HepG2 (cell line): ENCODE measurements around the gene SHOX. TPM values are rescaled to one million over a fixed set of nuclear protein-coding genes. Genes with fewer than 3 reads are reported as not detected.

ENCODE experiments used
- ATAC-seq: fragments of 200-7000 bp; cut with Tn5 transposase; 3 replicates; pipeline ENCODE4 v1.9.1; 2020; ENCODE audit warnings: mild to moderate bottlenecking, moderate library complexity
- BruUV-seq: library from RNA; stranded (reverse); fragments of 400-500 nt; replicated peaks from 2 replicates; lab custom pipeline; 2021; lab: Mats Ljungman, UMichigan
- CTCF ChIA-PET: fragments of 300-600 bp; formaldehyde crosslinking; extraction: SDS; loops from one replicate; lab custom pipeline; 2021; ENCODE audit warnings: low total read pairs, inconsistent platforms, low intra/inter-chr PET ratio; lab: Yijun Ruan, JAX
- POLR2A ChIA-PET: fragments of 350-600 bp; sonication (Branson Sonifier 250); formaldehyde crosslinking; loops from one replicate; lab custom pipeline; 2020; ENCODE audit warnings: antibody characterized with exemption, inconsistent platforms; lab: Yijun Ruan, JAX
- DNase-seq: peaks from one replicate; pipeline ENCODE4 v3.0.0-alpha.2; 2015; ENCODE audit warnings: low spot score
- FAIRE-seq: peaks from 3 replicates; lab custom pipeline; 2011; peaks lifted over from hg19 to GRCh38; lab: Jason Lieb, UNC
- H2AFZ ChIP-seq: one replicate; pipeline ENCODE4 v1.6.1; 2011; ENCODE audit warnings: low read length, inconsistent platforms
- H3K27ac ChIP-seq: fragments of 300-600 bp; 3 replicates; pipeline ENCODE4 v1.8.0; 2011; ENCODE audit warnings: mixed run types, mild to moderate bottlenecking, mixed read lengths, low read length, inconsistent platforms; ENCODE audit not compliant: insufficient read depth; ENCODE audit errors: extremely low read length
- H3K27me3 ChIP-seq, 2 experiments: fragments of 200-600 bp in 1 of 2; 2 replicates in 1 of 2; 3 replicates in 1 of 2; pipeline versions ENCODE4 v1.6.0 to v1.8.0; 2011; ENCODE audit warnings: low read length in 2 of 2, mild to moderate bottlenecking in 2 of 2, moderate library complexity in 2 of 2, inconsistent platforms in 1 of 2; ENCODE audit not compliant: insufficient read depth in 2 of 2, control insufficient read depth in 1 of 2
- H3K36me3 ChIP-seq, 2 experiments: fragments of 200-600 bp in 1 of 2; replicated peaks in 1 of 2; 2 replicates in 1 of 2; 3 replicates in 1 of 2; pipeline versions ENCODE4 v1.5.1 to v1.8.0; 2011; ENCODE audit warnings: low read length in 2 of 2, inconsistent platforms in 1 of 2; ENCODE audit not compliant: insufficient read depth in 2 of 2, control insufficient read depth in 1 of 2
- H3K4me1 ChIP-seq: 2 replicates; pipeline ENCODE4 v1.5.1; 2012; ENCODE audit warnings: low read length, inconsistent platforms; ENCODE audit not compliant: insufficient read depth
- H3K4me2 ChIP-seq: 2 replicates; pipeline ENCODE4 v1.6.0; 2011; ENCODE audit warnings: low read depth, low read length, inconsistent platforms
- H3K4me3 ChIP-seq, 3 experiments: fragments of 200-600 bp in 1 of 3; sonication (generic), shearing (Covaris generic) in 1 of 3; replicated peaks in 1 of 3; 2 replicates each; pipeline ENCODE4 v1.5.1; 2011 to 2016; ENCODE audit warnings: low read length in 3 of 3, inconsistent platforms in 2 of 3, low read depth in 2 of 3, mild to moderate bottlenecking in 2 of 3, control low read depth in 1 of 3, mixed read lengths in 1 of 3; ENCODE audit not compliant: insufficient read depth in 1 of 3
- H3K79me2 ChIP-seq: one replicate; pipeline ENCODE4 v1.6.1; 2011; ENCODE audit warnings: low read length, inconsistent platforms; ENCODE audit not compliant: insufficient read depth
- H3K9ac ChIP-seq: 2 replicates; pipeline ENCODE4 v1.6.0; 2011; ENCODE audit warnings: mild to moderate bottlenecking, low read depth, low read length, inconsistent platforms; ENCODE audit not compliant: insufficient read depth
- H3K9me3 ChIP-seq: 2 replicates; pipeline ENCODE4 v1.5.1; 2012; ENCODE audit warnings: mild to moderate bottlenecking, low read length
- H4K20me1 ChIP-seq: 2 replicates; pipeline ENCODE4 v1.6.0; 2011; ENCODE audit warnings: inconsistent platforms, mild to moderate bottlenecking, low read length, moderate library complexity; ENCODE audit not compliant: insufficient read depth
- ATAD3A ChIP-seq: sonication (generic); formaldehyde crosslinking; IDR thresholded peaks from 2 replicates; pipeline ENCODE4 v1.4.0; 2020; ENCODE audit warnings: missing genetic modification reagents
- ATF7 ChIP-seq, 2 experiments: fragments of 450-650 bp in 1 of 2; sonication (generic) in 1 of 2; formaldehyde crosslinking in 1 of 2; IDR thresholded peaks; 2 replicates each; pipeline versions ENCODE4 v1.4.0 to v1.6.1; 2016 to 2020; ENCODE audit warnings: antibody characterized with exemption in 1 of 2, mild to moderate bottlenecking in 1 of 2, missing genetic modification reagents in 1 of 2
- CEBPB ChIP-seq: IDR thresholded peaks from 2 replicates; pipeline ENCODE4 v1.6.1; 2011; ENCODE audit warnings: low read depth, low read length, improper control_type of control experiment, borderline replicate concordance
- CREB1 ChIP-seq, 2 experiments: fragments of 450-650 bp in 1 of 2; IDR thresholded peaks; 2 replicates each; pipeline ENCODE4 v1.6.1; 2016 to 2017; ENCODE audit warnings: control low read depth in 1 of 2, mild to moderate bottlenecking in 1 of 2, missing compliant biosample characterization in 1 of 2, missing genetic modification characterization in 1 of 2
- REXO4 ChIP-seq: sonication (generic); formaldehyde crosslinking; IDR thresholded peaks from 2 replicates; pipeline ENCODE4 v1.8.0; 2022; ENCODE audit warnings: missing genetic modification reagents, mild to moderate bottlenecking, borderline replicate concordance
- ZNF382 ChIP-seq: sonication (generic); formaldehyde crosslinking; IDR thresholded peaks from 2 replicates; pipeline ENCODE4 v1.5.0; 2020; ENCODE audit warnings: missing genetic modification reagents, mild to moderate bottlenecking, borderline replicate concordance
- ZNF839 ChIP-seq: sonication (generic); formaldehyde crosslinking; IDR thresholded peaks from 2 replicates; pipeline ENCODE4 v1.4.0; 2020; ENCODE audit warnings: missing genetic modification reagents, mild to moderate bottlenecking, borderline replicate concordance
- WGBS: methylation state at CpG from one replicate; pipeline ENCODE4 v1.1.6; 2017; ENCODE audit warnings: low lambda C conversion rate; 5-methylcytosine and 5-hydroxymethylcytosine counted together
- in situ Hi-C: cut with HindIII; loops from 2 replicates; pipeline ENCODE4 v1.10.0; 2017; ENCODE audit warnings: low pct_unique_long_range_greater_than_20kb; ENCODE audit not compliant: extremely low pct_ligation_motif_present
- intact Hi-C: fragments of 100-400 bp; cut with micrococcal nuclease; formaldehyde crosslinking; loops from one replicate; pipeline ENCODE4 v1.10.0; 2022; ENCODE audit not compliant: unreplicated experiment
- polyA plus RNA-seq, 8 experiments: library from polyadenylated mRNA; depleted of rRNA in 3 of 8; stranded (reverse) in 7 of 8; unstranded in 1 of 8; fragments of >200 nt; fragmentation: Illumina TruSeq in 4 of 8; extraction: Trizol in 4 of 8; gene quantifications; 2 replicates each; pipeline versions ENCODE4 v1.2.1 to v1.2.3, GENCODE V29; 2011 to 2016; ENCODE audit warnings: low read depth in 4 of 8, missing spikeins in 1 of 8, mixed read lengths in 1 of 8; ENCODE audit not compliant: insufficient read depth in 1 of 8
- total RNA-seq, 5 experiments: library from RNA; depleted of rRNA; stranded (reverse); fragments of >200 nt; fragmentation: Illumina TruSeq; extraction: Trizol; gene quantifications; 2 replicates each; pipeline ENCODE4 v1.2.3, GENCODE V29; 2016; ENCODE audit warnings: low read depth in 1 of 5
- TF ChIP-seq, protein P1 (sequence below): IDR thresholded peaks from 2 replicates; pipeline ENCODE4 v1.4.0; 2020; ENCODE audit warnings: mild to moderate bottlenecking, missing genetic modification reagents

SHOX gene
- total and polyA plus RNA-seq, 2 of the 13 experiments (the other 11 are each of a cell fraction or from before 2014, with no cell fraction given): not detected

DNA sequence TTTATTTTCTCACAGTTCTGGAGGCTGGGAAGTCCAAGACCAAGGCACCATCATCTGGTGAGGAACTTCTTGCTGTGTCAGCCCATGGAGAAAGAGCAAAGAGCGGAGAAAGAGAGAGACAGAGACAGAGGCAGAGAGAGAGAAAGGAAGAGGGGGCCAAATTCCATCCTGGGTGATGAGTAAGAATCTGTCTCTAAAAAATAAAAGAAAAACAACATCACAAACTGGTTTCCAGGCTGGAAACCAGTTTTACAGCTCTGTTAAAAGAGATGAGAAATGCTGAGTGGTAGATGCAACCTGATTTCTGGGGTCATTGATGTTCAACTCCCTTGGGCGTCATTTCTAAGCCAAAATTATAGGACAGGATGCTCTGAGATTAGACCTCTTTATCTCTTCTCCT is 72.9 kb downstream of the SHOX start (continued):
- TF ChIP-seq, protein P1, sequence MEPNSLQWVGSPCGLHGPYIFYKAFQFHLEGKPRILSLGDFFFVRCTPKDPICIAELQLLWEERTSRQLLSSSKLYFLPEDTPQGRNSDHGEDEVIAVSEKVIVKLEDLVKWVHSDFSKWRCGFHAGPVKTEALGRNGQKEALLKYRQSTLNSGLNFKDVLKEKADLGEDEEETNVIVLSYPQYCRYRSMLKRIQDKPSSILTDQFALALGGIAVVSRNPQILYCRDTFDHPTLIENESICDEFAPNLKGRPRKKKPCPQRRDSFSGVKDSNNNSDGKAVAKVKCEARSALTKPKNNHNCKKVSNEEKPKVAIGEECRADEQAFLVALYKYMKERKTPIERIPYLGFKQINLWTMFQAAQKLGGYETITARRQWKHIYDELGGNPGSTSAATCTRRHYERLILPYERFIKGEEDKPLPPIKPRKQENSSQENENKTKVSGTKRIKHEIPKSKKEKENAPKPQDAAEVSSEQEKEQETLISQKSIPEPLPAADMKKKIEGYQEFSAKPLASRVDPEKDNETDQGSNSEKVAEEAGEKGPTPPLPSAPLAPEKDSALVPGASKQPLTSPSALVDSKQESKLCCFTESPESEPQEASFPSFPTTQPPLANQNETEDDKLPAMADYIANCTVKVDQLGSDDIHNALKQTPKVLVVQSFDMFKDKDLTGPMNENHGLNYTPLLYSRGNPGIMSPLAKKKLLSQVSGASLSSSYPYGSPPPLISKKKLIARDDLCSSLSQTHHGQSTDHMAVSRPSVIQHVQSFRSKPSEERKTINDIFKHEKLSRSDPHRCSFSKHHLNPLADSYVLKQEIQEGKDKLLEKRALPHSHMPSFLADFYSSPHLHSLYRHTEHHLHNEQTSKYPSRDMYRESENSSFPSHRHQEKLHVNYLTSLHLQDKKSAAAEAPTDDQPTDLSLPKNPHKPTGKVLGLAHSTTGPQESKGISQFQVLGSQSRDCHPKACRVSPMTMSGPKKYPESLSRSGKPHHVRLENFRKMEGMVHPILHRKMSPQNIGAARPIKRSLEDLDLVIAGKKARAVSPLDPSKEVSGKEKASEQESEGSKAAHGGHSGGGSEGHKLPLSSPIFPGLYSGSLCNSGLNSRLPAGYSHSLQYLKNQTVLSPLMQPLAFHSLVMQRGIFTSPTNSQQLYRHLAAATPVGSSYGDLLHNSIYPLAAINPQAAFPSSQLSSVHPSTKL (CRISPR knock-in tag): no peak
- TF ChIP-seq ZNF839: no peak
- no peak for TF ChIP-seq ZNF382 (CRISPR knock-in tag)
- no peak for TF ChIP-seq ATAD3A (CRISPR knock-in tag)

DNA sequence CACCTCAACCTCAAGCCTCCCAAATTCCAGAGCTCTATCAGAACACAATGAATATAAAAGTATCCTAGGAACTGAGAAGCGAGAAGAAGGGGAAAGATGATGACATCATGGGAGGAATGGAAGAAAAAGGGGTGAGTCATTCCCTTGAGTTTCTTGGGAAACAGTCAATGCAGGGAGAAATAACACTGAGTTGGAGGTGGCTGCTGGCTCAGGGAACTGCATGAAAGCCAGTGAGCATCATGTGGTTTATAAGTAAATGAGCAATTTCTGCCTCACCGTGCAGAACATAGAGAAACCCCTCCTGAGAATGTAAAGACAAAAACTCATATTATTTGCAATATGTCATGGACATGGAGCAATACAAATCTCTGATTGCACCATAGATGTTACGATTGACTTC is 73.3 kb downstream of the SHOX start:
- Histone ChIP-seq H3K9me3 (peaks cover 15% of the 10 kb centered on the region; the same call in 1 of the 2 replicates), H2AFZ (no peak overlapping the region), H3K27me3 (no peaks in the 10 kb centered on the region), H3K4me2 (no peak overlapping the region), H3K79me2 (no peaks in the 10 kb centered on the region), H3K27ac (no peak overlapping the region), H3K4me3 (no peak overlapping the region), H3K4me1 (no peaks in the 10 kb centered on the region), H3K36me3 (no peaks in the 10 kb centered on the region), H4K20me1 (no peaks in the 10 kb centered on the region), H3K9ac (no peak overlapping the region)
- ChIA-PET CTCF (no interaction called here), POLR2A (no interaction called here)
- no TSS peak for BruUV-seq
- ATAC-seq (no peak), FAIRE-seq (no peak), DNase-seq (no peak)
- in situ Hi-C loops: no loop called here
- TF ChIP-seq ATF7 (IDR thresholded peaks at IDR 0.05) (peak; percentile 88), ATF7 (CRISPR knock-in tag; IDR thresholded peaks at IDR 0.05) (no peak), CREB1 (IDR thresholded peaks at IDR 0.05) (peak; percentile 32; the same call in 1 of the 2 replicates), CREB1 (CRISPR knock-in tag; IDR thresholded peaks at IDR 0.05) (no peak), REXO4 (CRISPR knock-in tag) (no peak), CEBPB (peak; percentile 48; the same call in 1 of the 2 replicates)
- intact Hi-C loops: no loop called here
- WGBS: 2% methylated on average over 3 of the region's 3 CpGs

Other genes with a start within 250 kb of the SHOX start
- gene PPP2R3B, start 243.9 kb upstream of the SHOX start, total RNA-seq (2016; rRNA removed; fragmentation: Illumina TruSeq; extraction: Trizol): 10.2 and 17.0 TPM in 2 replicates
- gene PPP2R3B, start 243.9 kb upstream of the SHOX start, polyA plus RNA-seq (2011; rRNA removed): 21.4 and 26.0 TPM in 2 replicates